ENCODE measurements around the gene AOPEP.

DNA sequence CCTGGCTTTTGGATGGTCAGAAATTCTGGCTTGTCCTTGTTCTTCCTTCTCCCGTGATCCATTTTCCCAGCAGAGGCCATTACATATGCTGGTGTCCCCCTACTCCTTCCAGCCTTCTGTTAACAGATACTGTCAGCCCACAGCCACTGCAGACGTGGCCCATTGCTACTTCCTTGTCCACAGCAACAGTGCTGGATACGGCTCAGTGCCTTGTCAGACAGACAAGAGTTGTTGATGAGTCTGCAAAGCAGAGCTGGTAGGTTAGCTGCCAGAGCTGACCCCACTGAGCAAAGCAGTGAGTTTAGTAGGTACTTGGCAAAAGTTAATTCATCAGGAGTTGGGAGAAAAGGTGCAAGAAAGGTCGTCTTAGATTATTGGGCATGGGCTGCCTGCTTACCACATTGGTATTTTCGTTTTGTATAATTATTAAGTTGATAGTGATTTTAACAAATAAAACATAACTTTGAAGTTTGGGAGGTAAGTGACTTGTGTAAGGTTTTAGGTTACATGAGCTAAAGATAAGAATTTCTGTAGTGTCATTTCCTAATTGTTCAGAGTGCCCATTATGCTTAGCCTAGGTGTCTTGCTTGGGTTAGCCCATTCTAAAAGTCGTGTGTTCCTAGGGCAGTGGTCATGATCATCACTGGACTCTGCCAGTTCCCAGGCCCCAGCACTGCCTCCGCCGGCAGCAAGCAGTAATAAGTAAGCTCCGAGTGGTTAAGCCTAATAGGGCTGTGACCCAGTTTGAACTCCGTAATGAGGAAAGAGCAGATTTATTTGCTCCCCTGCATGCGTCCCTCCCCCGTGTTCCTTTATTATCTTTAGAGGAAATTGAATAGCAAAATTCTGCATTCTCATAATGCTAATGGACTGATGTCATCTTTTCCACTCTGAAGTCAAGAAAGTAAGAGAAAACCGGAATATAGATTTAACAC, 299.0 kb downstream of the AOPEP start:
- TF ChIP-seq, protein P1, sequence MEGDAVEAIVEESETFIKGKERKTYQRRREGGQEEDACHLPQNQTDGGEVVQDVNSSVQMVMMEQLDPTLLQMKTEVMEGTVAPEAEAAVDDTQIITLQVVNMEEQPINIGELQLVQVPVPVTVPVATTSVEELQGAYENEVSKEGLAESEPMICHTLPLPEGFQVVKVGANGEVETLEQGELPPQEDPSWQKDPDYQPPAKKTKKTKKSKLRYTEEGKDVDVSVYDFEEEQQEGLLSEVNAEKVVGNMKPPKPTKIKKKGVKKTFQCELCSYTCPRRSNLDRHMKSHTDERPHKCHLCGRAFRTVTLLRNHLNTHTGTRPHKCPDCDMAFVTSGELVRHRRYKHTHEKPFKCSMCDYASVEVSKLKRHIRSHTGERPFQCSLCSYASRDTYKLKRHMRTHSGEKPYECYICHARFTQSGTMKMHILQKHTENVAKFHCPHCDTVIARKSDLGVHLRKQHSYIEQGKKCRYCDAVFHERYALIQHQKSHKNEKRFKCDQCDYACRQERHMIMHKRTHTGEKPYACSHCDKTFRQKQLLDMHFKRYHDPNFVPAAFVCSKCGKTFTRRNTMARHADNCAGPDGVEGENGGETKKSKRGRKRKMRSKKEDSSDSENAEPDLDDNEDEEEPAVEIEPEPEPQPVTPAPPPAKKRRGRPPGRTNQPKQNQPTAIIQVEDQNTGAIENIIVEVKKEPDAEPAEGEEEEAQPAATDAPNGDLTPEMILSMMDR (IDR thresholded peaks at IDR 0.05; ENCODE audit: extremely low read depth in 1 of 2, insufficient read depth in 1 of 2, low read depth in 1 of 2, low read length in 2 of 2): peak in 1 of 2 donors; percentile 33
- TF ChIP-seq GATA2 (IDR thresholded peaks at IDR 0.05; ENCODE audit: insufficient read depth, insufficient read length, low read depth, low read length): no peak
- TF ChIP-seq POLR2A (IDR thresholded peaks at IDR 0.05; ENCODE audit: low read depth, low read length): no peak
- TF ChIP-seq FOS (IDR thresholded peaks at IDR 0.05; ENCODE audit: borderline replicate concordance, insufficient read depth, low read length): peak; percentile 13

All from endothelial cell of umbilical vein (primary cell).